Stimulated activated CD8-positive, alpha-beta memory T cell treated with anti-CD3 and anti-CD28 coated beads, Interleukin-15, amount 100 ng/mL, for 24 hours (primary cell): Measurements from ENCODE around the gene ABLIM2.

Experiments used
- DNase-seq: peaks from one replicate; pipeline ENCODE4 v3.0.0-alpha.2; 2020; ENCODE audit warnings: low read depth

The ABLIM2 gene

DNA sequence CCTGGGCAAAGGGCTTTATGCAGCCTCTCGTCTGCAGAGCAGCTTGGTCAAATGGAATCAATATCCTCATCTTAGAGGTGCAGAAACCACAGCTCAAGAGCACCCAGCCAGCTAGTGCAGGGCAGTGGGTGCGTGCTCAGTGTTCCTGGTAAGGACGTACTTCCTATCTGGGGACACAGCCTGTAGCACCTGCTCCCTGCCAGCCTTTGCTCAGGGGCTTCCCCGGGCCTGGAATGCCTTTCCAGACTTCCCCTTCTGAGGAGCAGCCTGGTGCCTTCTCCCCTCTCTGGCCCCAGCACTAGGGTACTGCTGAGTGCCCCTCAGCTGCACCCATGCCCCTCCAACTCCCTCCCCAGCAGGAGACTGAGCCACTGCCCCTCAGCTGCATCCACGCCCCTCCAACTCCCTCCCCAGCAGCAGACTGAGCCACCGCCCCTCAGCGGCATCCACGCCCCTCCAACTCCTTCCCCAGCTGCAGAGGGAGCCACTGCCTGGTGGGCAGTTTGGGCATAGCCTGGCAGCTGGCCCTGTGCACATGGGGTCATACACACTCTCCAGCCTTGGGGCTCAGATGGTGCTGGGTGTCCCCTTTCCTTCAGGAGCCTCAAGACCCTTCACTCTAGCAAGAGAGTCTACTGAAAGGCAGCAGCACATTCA, 176.7 kb downstream of the ABLIM2 start:
- DNase-seq, result no peak

- DNase-seq, result no peak
These were observed 178.6 kb downstream of the ABLIM2 start for GRCh38 chr4:7980036-7980435.

DNA sequence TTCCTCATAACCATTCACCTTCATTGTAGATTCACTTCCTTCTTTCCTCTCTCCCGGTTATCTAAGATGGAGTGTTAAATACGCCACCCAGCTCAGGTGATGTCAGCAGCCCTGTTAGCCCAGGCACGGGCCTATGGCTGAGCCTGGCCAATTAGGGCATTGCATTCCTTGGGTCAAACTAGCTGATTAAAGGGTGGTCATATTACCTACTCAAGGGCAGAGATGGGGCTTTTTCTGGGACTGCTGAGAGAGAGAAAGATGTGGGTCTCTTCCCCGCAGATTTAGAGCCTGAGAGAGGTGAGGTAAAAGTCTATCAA, 179.0 kb downstream of the ABLIM2 start:
- DNase-seq, result no peak

DNA sequence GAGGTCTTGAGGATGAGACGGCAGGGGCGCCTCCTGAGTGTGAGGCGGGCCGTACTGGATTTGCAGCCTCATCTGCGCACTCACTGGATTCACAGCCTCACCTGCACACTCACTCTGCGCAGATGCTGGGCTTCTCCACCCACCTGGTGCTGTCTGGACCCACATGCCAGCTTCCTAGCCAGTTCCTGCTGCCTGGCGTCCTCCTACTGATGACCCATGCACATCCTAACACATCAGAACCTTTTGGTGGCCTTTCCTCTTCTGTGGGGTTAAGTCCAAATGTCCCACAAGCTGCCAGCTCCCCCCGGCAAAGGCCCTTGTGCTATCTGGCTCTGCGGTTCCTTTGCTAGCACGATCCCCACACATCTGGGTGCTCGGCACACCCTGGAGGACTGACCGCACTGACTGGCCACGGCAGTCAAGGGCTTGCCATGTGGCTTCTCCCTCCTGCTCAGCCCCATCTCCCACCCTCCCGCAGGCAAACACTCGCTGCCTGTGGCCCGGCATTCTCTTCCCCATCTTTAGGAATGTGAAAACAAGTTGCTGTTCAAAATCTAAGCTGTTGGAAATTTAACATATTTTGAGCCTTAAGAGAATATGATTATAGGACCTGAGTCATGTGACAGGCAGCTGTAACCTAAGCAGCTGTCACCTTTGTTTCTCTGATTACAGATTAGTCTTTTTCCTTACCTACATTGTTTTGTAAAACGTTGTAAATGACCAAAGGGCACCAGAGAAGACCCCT, 179.5 kb downstream of the ABLIM2 start:
- DNase-seq, result no peak

DNA sequence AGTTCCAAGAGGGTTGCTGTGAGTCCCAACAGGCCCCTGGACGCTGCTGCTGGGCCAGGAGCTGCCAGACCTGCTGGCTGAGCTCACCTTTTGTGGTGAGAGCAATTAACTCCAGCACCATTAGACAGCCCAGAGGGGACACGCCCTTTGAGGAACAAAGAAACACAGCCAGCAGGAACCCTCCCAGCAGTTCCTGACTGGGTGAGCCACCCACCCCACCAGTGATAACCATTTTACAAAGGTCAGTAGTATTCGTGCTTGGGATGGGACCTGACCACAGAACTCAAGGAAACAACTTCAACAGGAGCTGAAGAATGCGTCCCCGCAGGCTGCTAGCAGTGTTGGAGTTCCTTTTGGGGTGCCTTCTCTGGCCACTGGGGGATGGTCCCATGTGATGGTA, 180.1 kb downstream of the ABLIM2 start:
- DNase-seq, result no peak

DNA sequence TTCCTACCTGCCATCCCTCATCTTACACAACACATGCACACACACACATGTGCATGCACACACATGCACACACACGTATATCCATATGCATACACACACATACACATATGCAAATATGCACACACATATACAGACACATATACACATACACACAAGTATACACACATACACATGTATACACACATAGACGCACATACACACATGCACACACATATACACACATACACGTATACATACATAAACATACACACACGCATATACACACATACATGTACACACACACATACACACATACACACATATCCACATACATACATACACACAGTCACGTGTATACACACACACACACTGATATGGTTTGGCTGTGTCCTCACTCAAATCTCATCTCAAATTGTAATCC, 182.0 kb downstream of the ABLIM2 start:
- DNase-seq, result no peak

DNA sequence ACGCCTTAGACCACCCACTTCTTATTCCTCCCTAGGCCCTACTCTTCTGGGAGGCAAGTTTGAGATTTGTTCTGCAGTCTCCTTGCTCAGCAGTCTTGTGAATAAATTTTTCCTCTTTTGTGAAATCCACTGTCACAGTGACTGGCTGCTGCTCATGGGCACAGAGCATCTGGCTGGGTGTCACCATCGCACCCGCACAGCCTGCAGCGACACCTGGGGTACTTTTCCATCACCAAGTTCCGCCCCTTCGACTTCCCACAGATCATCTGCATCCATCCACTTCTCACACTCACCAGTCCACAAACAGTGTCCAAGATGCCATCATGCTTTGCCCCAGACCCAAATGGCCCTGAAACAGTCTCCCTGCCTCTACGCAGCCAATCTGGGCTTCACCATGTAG, 182.6 kb downstream of the ABLIM2 start:
- no peak for DNase-seq

GRCh38 chr4:7974425-7974824, 184.2 kb downstream of the ABLIM2 start:
- no peak for DNase-seq

DNA sequence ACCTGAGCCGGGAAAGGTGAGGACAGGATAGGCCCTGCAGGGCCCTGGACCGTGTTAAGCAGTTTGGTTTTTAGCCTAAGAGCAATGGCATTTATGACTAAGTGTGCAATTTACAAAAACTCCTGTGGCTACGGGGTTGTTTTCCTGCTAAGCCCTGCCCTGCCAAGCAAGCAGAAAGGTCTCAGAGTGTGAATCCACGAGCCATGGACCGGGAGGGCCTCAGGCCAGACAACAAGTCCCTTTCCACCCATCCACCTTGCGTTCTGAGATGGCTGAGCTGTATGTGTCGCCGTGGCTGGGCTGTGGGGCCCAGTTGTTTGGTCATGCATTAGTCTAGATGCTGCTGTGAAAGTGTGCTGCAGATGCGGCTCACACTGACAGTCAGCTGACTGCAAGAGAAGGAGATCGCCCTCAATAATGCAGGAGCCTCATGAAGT, 185.1 kb downstream of the ABLIM2 start:
- no peak for DNase-seq

GRCh38 chr4:7971881-7972500, 186.6 kb downstream of the ABLIM2 start:
- DNase-seq, result no peak

DNA sequence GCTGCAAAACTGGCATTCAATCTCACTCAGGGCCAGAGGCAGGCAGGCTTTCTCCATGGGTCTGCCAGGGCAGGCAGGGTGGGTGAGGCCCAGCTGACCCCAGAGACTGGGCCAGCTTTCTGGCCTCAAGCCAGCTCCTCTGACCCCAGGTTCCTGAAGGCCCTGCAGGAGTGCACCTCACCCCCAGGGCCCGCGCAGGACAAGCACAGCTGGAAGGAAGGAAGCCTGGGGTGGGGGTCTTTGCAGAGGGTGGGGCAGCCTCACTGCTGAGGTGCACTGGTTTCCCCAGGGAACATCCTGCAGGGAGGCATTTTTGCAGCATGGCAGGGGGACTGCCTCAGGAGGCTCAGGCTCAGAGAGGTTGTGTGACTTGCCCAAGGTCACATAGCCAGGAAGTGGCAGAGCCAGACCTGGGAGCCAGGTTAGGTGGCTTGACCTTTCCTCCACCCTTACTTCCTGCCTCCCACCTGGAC, 187.4 kb downstream of the ABLIM2 start:
- DNase-seq, result no peak

GRCh38 chr4:7970361-7970946, 188.2 kb downstream of the ABLIM2 start:
- DNase-seq, result no peak

- DNase-seq, result no peak
These were observed 190.2 kb downstream of the ABLIM2 start for GRCh38 chr4:7968262-7968896.

DNA sequence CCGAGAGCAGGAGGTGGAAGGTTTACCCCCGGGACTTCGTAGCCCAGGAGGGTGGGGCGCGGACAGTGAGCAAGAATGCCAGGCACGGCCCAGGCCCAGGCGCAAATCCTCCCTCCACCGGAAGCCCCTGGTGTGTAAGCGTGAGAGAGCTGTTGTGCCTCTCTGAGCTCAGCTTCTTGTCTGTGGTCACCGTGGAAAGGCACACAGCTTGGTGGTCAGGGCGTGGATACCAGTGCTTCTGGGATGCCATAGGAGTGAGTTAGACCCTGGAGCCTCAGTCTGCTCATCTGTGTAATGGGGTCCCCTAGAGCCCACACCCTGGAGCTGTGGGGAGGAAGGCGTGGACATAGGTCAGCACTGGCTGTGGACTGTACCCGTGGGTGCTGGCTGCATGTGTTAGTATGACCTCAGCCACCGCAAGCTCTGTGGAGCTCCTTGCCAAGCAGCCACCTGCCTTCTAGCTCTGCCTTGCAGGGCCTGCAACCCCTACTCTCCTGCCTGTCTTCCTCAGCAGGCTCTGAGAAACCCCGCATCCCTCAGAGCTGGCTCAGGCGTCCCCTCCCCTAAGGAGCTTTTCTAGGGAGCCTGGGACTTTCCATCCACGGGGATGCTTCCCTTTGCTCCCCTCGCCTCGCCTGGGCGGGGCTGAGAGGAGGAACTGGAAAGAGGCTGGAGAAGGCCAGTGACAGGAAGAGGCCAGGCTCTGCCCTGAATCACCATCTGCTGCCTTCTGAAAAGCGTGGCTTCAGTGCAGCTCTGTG, 190.9 kb downstream of the ABLIM2 start:
- no peak for DNase-seq

DNA sequence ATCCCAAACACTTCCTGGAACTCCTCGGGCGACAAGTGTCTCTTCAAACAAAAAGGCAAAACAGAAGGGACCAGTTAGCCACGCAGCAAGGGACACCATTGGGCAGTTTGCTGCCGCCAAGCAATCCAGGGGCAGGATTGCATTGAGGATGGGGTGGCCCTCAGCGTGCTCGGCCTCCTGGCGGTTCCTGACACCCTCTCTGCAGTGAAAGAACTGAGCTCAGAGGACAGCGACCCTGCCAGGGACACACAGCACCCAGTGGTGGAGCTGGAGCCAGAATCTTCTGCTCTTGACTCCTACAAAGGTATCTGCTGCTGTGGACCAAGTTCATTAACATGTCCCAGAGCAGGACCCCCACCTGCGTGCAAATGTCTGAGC, 191.6 kb downstream of the ABLIM2 start:
- no peak for DNase-seq

DNA sequence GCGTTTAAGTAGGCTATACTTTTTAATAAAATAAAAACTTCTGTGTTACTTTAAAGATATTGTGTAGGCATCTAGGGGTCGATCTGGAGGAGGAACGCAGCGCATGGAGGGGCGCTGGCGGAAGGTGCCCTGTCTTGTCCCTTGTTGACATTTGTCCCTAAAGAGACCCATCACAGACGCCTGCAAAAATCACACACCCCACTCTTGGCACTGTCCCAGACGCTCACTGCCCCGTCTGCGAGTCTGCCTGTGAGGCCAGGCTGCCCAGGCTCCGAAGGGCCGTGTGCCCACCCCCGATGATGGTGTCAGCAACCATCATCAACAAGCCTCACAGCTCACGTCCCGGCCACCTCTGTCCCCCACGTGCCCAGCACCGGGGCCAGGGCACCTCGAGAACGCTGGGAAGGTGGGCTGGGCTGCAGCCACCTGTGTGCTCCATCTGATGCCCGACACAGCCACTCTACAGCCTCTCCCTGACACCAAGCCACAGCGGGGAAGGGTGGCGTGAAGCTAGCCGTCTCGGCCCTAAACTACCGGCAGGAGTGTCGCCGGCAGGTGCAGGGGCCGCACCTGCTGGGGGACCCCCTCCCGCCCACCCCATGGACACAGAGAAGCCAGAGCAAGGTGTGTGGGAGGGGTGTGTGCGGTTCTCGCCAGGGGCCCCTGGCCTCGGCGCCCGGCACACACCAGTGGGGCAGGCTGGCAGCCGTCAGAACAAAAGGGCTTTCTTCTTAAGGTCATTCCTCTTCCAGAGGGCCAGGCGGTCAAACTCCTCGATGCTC, 192.1 kb downstream of the ABLIM2 start:
- no peak for DNase-seq

DNA sequence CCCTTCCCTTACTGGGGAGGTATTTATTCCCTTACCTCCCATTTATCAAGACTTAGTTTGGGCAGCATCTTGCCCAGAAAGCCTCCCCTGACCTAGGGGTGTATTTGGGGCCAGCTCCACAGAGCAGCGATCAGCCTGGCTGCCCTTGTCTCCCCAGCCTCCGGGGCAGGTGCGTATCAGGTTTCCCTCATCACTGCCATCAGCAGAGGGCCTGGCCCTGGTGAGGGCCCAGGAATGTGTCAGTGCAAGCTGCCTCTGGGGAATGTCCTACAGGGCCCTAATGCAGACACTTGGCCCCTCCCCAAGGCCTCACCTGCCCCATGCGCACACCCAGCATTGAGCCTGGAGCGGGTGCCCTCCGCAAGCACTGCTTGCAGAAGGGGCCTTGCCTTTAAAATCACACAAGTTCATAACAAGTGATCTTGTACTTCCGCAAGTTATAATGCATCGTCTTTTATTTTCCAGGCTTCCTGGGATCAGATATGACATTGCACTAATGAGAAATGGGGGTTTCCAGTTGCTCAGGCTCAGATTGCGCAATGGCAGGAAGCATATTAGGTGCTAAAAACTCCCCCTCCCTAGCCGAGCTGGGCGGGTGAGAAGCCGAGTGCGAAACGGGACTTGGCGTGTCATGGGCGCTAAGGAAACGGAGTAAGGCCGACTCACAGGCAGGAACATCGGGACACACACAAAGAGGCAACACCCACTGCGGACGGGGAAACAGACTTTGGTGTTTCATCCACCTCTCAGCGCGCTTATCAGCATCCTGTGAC, 193.5 kb downstream of the ABLIM2 start:
- no peak for DNase-seq

DNA sequence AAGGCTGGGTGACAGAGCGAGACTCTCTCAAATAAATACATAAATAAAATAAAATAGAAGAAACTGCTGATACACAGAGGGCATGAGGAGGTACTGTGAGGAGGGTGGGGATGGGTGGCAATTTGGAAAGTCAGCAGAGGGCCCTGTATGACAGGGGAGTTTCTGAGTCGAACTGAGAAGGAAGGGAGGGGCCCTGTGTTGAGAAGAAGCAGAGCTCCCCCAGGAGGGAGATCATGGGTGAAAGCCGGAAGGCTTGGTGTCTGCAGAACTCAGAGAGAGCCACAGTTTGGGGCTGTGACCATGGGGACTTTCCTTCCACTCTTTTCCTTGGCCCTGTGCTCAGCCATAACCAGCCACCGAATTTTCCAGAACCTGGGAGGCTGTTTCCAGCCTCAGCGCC, 194.2 kb downstream of the ABLIM2 start:
- DNase-seq, result no peak

- DNase-seq, result no peak
These were observed 194.9 kb downstream of the ABLIM2 start for GRCh38 chr4:7963691-7964090.
